Measurements from ENCODE around the gene GOLT1A. TPM values are rescaled to one million over a fixed set of nuclear protein-coding genes. Genes with fewer than 3 reads are reported as not detected.

The GOLT1A gene
- total RNA-seq, 2 donors from 2014 or later = not detected

DNA sequence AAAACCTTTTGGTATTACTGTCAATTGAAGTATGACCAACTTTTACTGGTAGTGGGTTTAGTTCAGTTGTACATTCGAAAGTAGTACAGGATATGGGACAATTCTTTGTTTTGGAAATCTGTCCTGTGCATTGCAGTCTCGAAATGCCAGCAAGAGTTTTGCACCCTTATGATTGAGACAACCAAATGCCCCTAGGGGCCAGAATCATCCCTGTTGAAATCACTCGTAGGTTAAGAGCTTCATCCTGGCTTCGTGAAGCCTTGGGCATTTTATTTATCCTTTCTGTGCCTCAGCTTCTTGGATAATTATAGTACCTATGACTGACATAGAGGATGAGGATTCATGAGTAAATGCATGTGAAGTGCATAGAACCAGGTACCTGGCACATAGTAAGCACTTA, 2.4 kb upstream of the GOLT1A start:
- Histone ChIP-seq H3K36me3 (no peaks in the 10 kb centered on the region), H3K4me1 (peaks cover 0 to 9% of the 10 kb centered on the region in 2 donors)
- TF ChIP-seq, protein P1, sequence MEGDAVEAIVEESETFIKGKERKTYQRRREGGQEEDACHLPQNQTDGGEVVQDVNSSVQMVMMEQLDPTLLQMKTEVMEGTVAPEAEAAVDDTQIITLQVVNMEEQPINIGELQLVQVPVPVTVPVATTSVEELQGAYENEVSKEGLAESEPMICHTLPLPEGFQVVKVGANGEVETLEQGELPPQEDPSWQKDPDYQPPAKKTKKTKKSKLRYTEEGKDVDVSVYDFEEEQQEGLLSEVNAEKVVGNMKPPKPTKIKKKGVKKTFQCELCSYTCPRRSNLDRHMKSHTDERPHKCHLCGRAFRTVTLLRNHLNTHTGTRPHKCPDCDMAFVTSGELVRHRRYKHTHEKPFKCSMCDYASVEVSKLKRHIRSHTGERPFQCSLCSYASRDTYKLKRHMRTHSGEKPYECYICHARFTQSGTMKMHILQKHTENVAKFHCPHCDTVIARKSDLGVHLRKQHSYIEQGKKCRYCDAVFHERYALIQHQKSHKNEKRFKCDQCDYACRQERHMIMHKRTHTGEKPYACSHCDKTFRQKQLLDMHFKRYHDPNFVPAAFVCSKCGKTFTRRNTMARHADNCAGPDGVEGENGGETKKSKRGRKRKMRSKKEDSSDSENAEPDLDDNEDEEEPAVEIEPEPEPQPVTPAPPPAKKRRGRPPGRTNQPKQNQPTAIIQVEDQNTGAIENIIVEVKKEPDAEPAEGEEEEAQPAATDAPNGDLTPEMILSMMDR (IDR thresholded peaks at IDR 0.05) = no peak

GRCh38 chr1:204212715-204213114, 1.1 kb downstream of the GOLT1A start:
- Histone ChIP-seq H3K4me3 (no peak overlapping the region), H3K9me3 (no peaks in the 10 kb centered on the region), H3K4me1 (peaks cover 0 to 9% of the 10 kb centered on the region in 2 donors), H3K27me3 (no peaks in the 10 kb centered on the region), H3K27ac (no peak overlapping the region), H3K36me3 (no peaks in the 10 kb centered on the region)
- no peak for DNase-seq (ENCODE audit: low spot score)
- TF ChIP-seq, protein P1 (IDR thresholded peaks at IDR 0.05) = no peak

More for the DNA sequence above, 2.4 kb upstream of the GOLT1A start:
- Histone ChIP-seq H3K27me3 (no peaks in the 10 kb centered on the region), H3K4me3 (no peak overlapping the region), H3K9me3 (no peaks in the 10 kb centered on the region), H3K27ac (no peak overlapping the region)
- DNase-seq (ENCODE audit: low spot score) = no peak

GRCh38 chr1:204211046-204211445, 2.7 kb downstream of the GOLT1A start:
- Histone ChIP-seq H3K4me3 (no peak overlapping the region), H3K36me3 (no peaks in the 10 kb centered on the region), H3K4me1 (peaks cover 0 to 9% of the 10 kb centered on the region in 2 donors), H3K27me3 (no peaks in the 10 kb centered on the region), H3K27ac (no peak overlapping the region), H3K9me3 (no peaks in the 10 kb centered on the region)
- TF ChIP-seq, protein P1 (IDR thresholded peaks at IDR 0.05) = no peak
- DNase-seq (ENCODE audit: low spot score) = no peak

DNA sequence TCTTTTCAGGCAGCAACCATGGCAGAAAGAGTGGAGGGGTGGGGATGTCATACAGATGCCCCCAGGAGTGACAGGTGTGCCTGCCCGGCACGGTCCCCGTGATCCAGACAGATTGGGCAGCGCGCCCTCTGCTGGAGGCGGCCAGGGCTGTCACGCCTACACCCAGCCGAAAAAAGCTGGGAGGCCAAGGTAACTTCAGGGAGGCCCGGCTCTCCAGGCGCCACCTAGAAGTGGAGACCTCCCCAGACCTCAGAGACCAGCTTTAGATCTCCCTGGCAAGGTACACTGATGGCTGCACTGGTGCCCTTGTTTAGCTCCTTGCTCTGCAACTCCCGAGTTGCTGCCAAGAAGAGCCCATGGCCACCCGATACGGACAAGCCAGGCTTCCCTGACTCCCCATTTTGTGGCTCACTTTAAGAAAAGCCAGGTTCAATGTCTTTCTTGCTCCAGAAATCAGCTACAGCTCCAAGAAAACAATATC, 6.6 kb downstream of the GOLT1A start:
- Histone ChIP-seq H3K4me3 (no peak overlapping the region), H3K27ac (no peak overlapping the region), H3K27me3 (no peaks in the 10 kb centered on the region), H3K36me3 (no peaks in the 10 kb centered on the region), H3K9me3 (no peaks in the 10 kb centered on the region), H3K4me1 (no peaks in the 10 kb centered on the region)
- TF ChIP-seq, protein P1 (IDR thresholded peaks at IDR 0.05) = peak; percentile 68 to 92
- peak; percentile 66 for DNase-seq (ENCODE audit: low spot score)

DNA sequence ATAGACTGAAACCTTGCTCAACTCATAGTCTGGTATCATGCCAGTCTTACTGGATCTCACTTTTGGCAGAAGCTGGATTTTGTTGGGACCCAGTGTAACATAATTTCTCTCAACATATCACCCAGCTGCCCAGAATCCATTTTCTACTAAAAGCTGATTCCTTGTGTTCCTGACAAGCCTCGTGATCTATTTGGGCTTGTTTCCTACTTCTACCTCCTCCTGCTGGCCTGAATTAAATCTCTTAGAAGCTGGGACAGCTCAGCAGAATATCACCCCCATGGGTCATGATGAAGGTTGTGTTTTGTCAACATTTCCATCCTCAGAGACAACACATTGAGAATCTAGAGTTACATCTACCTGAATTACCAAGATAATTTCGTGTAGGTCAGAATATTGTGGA, 7.7 kb downstream of the GOLT1A start:
- TF ChIP-seq, protein P1 (IDR thresholded peaks at IDR 0.05) = no peak
- no peaks in the 10 kb centered on the region for H3K27me3 ChIP-seq
- H3K4me3 ChIP-seq = no peak overlapping the region
- no peaks in the 10 kb centered on the region for H3K4me1 ChIP-seq
- no peaks in the 10 kb centered on the region for H3K36me3 ChIP-seq
- H3K9me3 ChIP-seq = no peaks in the 10 kb centered on the region
- no peak overlapping the region for H3K27ac ChIP-seq
- DNase-seq (ENCODE audit: low spot score) = no peak

DNA sequence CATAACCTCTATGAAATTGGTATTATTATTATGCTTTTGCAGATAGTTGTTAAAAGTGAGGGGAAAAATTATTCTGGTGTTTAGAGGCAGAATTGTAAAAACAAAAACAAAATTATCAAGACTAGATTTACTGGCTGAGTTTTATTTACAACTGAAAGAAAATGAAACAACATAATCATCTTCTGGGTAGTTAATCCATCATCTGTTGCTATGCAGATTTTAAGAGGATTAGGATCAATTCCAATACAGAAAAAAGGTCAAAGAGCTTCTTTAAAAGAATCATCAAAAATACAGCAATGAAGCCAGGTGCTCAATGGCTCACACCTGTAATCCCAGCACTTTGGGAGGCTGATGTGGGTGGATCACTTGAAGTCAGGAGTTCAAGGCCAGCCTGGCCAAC, 8.3 kb downstream of the GOLT1A start:
- H3K9me3 ChIP-seq = no peaks in the 10 kb centered on the region
- H3K4me3 ChIP-seq = no peak overlapping the region
- no peak overlapping the region for H3K27ac ChIP-seq
- no peak for DNase-seq (ENCODE audit: low spot score)
- H3K27me3 ChIP-seq = no peaks in the 10 kb centered on the region
- H3K4me1 ChIP-seq = no peaks in the 10 kb centered on the region
- no peaks in the 10 kb centered on the region for H3K36me3 ChIP-seq
- TF ChIP-seq, protein P1 (IDR thresholded peaks at IDR 0.05) = no peak
